ENCODE results near the gene GDPD4. TPM values are rescaled to one million over a fixed set of nuclear protein-coding genes. Genes with fewer than 3 reads are reported as not detected.
A peak's percentile ranks its signal among the peaks of the same experiment; 100 is the strongest.

Gene GDPD4
- total and polyA plus RNA-seq, 9 of the 15 experiments (the other 6 are each of a cell fraction or from before 2014, with no cell fraction given): 0.40 TPM; not detected in 8

- ChIA-PET POLR2A (interaction anchor here (2.0 kb wide), 1 partner anchor 38 kb away, joined by 5 read pairs; no protein-coding TSS in a partner anchor), CTCF (ENCODE audit: low intra/inter-chr PET ratio) (no interaction called here)
- Histone ChIP-seq H3K27me3 (ENCODE audit: control insufficient read depth in 2 of 2, insufficient read depth in 2 of 2, low read length in 2 of 2) (no peaks in the 10 kb centered on the region; a peak in 1 of 5 replicates), H3K27ac (ENCODE audit: extremely low read depth, low read depth, low read length) (peak overlapping the region; percentile 64; the same call in 2 of the 3 replicates), H3K4me3 (no peak overlapping the region), H4K20me1 (replicated peaks; ENCODE audit: control insufficient read depth, insufficient read depth, low read length) (no peaks in the 10 kb centered on the region), H3K36me3 (ENCODE audit: control insufficient read depth, insufficient read depth, low read length) (no peaks in the 10 kb centered on the region), H3K9me3 (replicated peaks; ENCODE audit: control insufficient read depth, insufficient read depth, low read depth, low read length) (no peaks in the 10 kb centered on the region), H3K4me1 (replicated peaks in 1 of 2; ENCODE audit: control insufficient read depth in 2 of 2, insufficient read depth in 2 of 2, low read length in 2 of 2) (peaks cover 0 to 17% of the 10 kb centered on the region in 2 experiments; a peak in 2 of 5 replicates), H3K79me2 (ENCODE audit: control insufficient read depth, insufficient read depth, low read length) (no peaks in the 10 kb centered on the region), H2AFZ (ENCODE audit: low read depth, low read length) (no peak overlapping the region), H3K9me1 (ENCODE audit: control insufficient read depth, insufficient read depth, low read length) (no peaks in the 10 kb centered on the region), H3K4me2 (ENCODE audit: insufficient read depth, low read length) (peak overlapping the region; percentile 30; the same call in 1 of the 2 replicates), H3K9ac (ENCODE audit: insufficient read depth in 1 of 2, low read depth in 2 of 2, low read length in 2 of 2) (no peak overlapping the region)
- peak; percentile 89 for ATAC-seq
- FAIRE-seq: peak; percentile 67
- intact Hi-C loops (cut with micrococcal nuclease): no loop called here
- DNase-seq (ENCODE audit: extremely low read depth in 1 of 4, low spot score in 3 of 4): peak; percentile 31 to 65 (median 44)
- in situ Hi-C loops (cut with MboI): no loop called here
- BruUV-seq (replicated peaks): no TSS peak
- 0% methylated on average over 2 of the region's 2 CpGs for WGBS (ENCODE audit: insufficient coverage, low coverage, missing lambda C conversion rate)
- peak; percentile 93 for TF ChIP-seq NFIC (IDR thresholded peaks at IDR 0.05)
- no peak for TF ChIP-seq NR2C1 (IDR thresholded peaks at IDR 0.05)
- no peak for TF ChIP-seq NR2C1 (tag; IDR thresholded peaks at IDR 0.05)
- TF ChIP-seq ZNF592 (IDR thresholded peaks at IDR 0.05): no peak
- no peak for TF ChIP-seq ZNF695 (CRISPR knock-in tag; IDR thresholded peaks at IDR 0.05)
- no peak for TF ChIP-seq ARID2 (IDR thresholded peaks at IDR 0.05)
- peak; percentile 92; the same call in 1 of the 2 replicates for TF ChIP-seq ZNF766 (CRISPR knock-in tag; conservative IDR thresholded peaks at IDR 0.05)
- no peak for TF ChIP-seq BCOR (IDR thresholded peaks at IDR 0.05)
- 0 out of 2 replicates have a peak, but pooled peaks have one; percentile 64 for TF ChIP-seq ZNF584 (CRISPR knock-in tag; IDR thresholded peaks at IDR 0.05; ENCODE audit: low read depth)
- peak; percentile 68; the same call in 1 of the 2 replicates for TF ChIP-seq SMARCA4 (IDR thresholded peaks at IDR 0.05)
- TF ChIP-seq SMAD1 (IDR thresholded peaks at IDR 0.05; ENCODE audit: low read depth, low read length, partially characterized antibody): no peak
- TF ChIP-seq CBFB (CRISPR knock-in tag; IDR thresholded peaks at IDR 0.05): no peak
- TF ChIP-seq GATA2 (CRISPR knock-in tag; IDR thresholded peaks at IDR 0.05): peak; percentile 73
- TF ChIP-seq CCNT2 (IDR thresholded peaks at IDR 0.05; ENCODE audit: borderline replicate concordance, extremely low read depth, insufficient read length, low read depth, low read length): peak; percentile 35
- TF ChIP-seq ETV5 (CRISPR knock-in tag; IDR thresholded peaks at IDR 0.05; ENCODE audit: low read depth): peak; percentile 94
- TF ChIP-seq BRCA1 (IDR thresholded peaks at IDR 0.05): no peak
- TF ChIP-seq BRCA1 (CRISPR knock-in tag; IDR thresholded peaks at IDR 0.05): no peak
- no peak for TF ChIP-seq LARP7 (IDR thresholded peaks at IDR 0.05)
- TF ChIP-seq ZBTB9 (CRISPR knock-in tag; IDR thresholded peaks at IDR 0.05): no peak
- TF ChIP-seq SETDB1 (IDR thresholded peaks at IDR 0.05; ENCODE audit: low read length): no peak
- no peak for TF ChIP-seq TAF7 (tag; IDR thresholded peaks at IDR 0.05)
- peak; percentile 73 for TF ChIP-seq ARID1B (IDR thresholded peaks at IDR 0.05)
Measured at GRCh38 chr11:77299528-77299993, 1.9 kb downstream of the GDPD4 start.
